K562 (cell line): ENCODE measurements around the gene ZNF146.

Source experiments
- CTBP1 ChIP-seq: fragments of 450-650 bp; IDR thresholded peaks from 2 replicates; pipeline ENCODE4 v1.6.1; 2016; ENCODE audit warnings: borderline replicate concordance
- ESRRA ChIP-seq: fragments of 450-650 bp; IDR thresholded peaks from 2 replicates; pipeline ENCODE4 v1.6.1; 2014; ENCODE audit warnings: low read depth, mild to moderate bottlenecking, moderate library complexity, borderline replicate concordance
- GATA2 ChIP-seq: sonication (generic); formaldehyde crosslinking; IDR thresholded peaks from 2 replicates; pipeline ENCODE4 v1.4.0; 2020; ENCODE audit warnings: mild to moderate bottlenecking, missing genetic modification reagents

- TF ChIP-seq CTBP1 (no peak), GATA2 (CRISPR knock-in tag) (no peak), ESRRA (no peak)
These were observed 42.1 kb downstream of the ZNF146 start for GRCh38 chr19:36256853-36257519.
